Colonic mucosa (tissue), 4 donors: ENCODE results near the gene TM4SF5. TPM values are rescaled to one million over a fixed set of nuclear protein-coding genes. Genes with fewer than 3 reads are reported as not detected.

ENCODE experiments used
- DNase-seq: peaks from one replicate; pipeline ENCODE4 v3.0.0-alpha.2; 2020
- H3K27ac ChIP-seq: fragments of 200-600 bp; one replicate; pipeline ENCODE4 v1.8.0; 2021
- H3K27me3 ChIP-seq: fragments of 200-600 bp; one replicate; pipeline ENCODE4 v1.8.0; 2021
- H3K36me3 ChIP-seq: fragments of 200-600 bp; one replicate; pipeline ENCODE4 v1.8.0; 2021
- H3K4me1 ChIP-seq: fragments of 200-600 bp; one replicate; pipeline ENCODE4 v1.8.0; 2021; ENCODE audit warnings: mild to moderate bottlenecking
- H3K4me3 ChIP-seq: fragments of 200-600 bp; one replicate; pipeline ENCODE4 v1.8.0; 2021
- H3K9ac ChIP-seq, 2 donors: one replicate each; pipeline ENCODE4 v1.7.0; 2013; ENCODE audit warnings: control low read depth in 2 of 2, low read depth in 2 of 2, low read length in 2 of 2
- H3K9me3 ChIP-seq: fragments of 200-600 bp; one replicate; pipeline ENCODE4 v1.8.0; 2021
- intact Hi-C: fragments of 100-400 bp; cut with DNase I; formaldehyde crosslinking; loops from one replicate; pipeline ENCODE4 v1.14.1; 2022
- total RNA-seq, 2 donors: library from RNA; stranded (reverse); fragmentation: NEBNext Ultra II Directional in 1 of 2; extraction: Animal tissue kit (Norgen Biotek cat#: 25700) in 1 of 2; gene quantifications; one replicate each; pipeline ENCODE4 v1.2.1, GENCODE V29; 2021
- TF ChIP-seq, protein P1 (sequence below): fragments of 200-600 bp; IDR thresholded peaks from one replicate; pipeline ENCODE4 v1.8.0; 2022; ENCODE audit warnings: antibody characterized with exemption, mild to moderate bottlenecking
- donor health status: healthy.
- donor health status: DM: no; HTN: no; CAD: no.
- donor health status: DM: no; HTN: no; CAD: no.

TM4SF5 gene
- total RNA-seq, 2 donors from 2014 or later: 15.1 to 37.7 TPM

DNA sequence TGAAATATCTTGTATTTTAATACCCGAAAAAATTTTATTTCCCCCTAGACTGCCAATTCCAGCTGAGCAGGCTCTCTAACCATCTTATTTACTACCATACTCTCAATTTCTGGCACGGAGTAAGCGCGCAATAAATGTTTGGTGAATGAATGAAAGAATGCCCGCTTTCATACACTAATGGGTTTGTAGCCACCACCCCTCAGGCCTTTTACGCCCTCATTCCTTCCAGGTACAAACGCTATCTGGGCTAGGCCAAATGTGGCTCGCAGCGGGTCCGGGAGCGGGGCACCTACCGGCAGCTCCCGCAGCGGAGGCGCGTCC, 34.7 kb downstream of the TM4SF5 start:
- Histone ChIP-seq H3K9ac (peak overlapping the region; percentile 58 to 64), H3K36me3 (no peaks in the 10 kb centered on the region), H3K4me1 (peaks cover 10% of the 10 kb centered on the region), H3K27me3 (no peaks in the 10 kb centered on the region), H3K9me3 (no peaks in the 10 kb centered on the region), H3K27ac (no peak overlapping the region), H3K4me3 (peak overlapping the region; percentile 86)
- intact Hi-C loops: no loop called here
- TF ChIP-seq, protein P1, sequence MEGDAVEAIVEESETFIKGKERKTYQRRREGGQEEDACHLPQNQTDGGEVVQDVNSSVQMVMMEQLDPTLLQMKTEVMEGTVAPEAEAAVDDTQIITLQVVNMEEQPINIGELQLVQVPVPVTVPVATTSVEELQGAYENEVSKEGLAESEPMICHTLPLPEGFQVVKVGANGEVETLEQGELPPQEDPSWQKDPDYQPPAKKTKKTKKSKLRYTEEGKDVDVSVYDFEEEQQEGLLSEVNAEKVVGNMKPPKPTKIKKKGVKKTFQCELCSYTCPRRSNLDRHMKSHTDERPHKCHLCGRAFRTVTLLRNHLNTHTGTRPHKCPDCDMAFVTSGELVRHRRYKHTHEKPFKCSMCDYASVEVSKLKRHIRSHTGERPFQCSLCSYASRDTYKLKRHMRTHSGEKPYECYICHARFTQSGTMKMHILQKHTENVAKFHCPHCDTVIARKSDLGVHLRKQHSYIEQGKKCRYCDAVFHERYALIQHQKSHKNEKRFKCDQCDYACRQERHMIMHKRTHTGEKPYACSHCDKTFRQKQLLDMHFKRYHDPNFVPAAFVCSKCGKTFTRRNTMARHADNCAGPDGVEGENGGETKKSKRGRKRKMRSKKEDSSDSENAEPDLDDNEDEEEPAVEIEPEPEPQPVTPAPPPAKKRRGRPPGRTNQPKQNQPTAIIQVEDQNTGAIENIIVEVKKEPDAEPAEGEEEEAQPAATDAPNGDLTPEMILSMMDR: no peak
- no peak for DNase-seq

DNA sequence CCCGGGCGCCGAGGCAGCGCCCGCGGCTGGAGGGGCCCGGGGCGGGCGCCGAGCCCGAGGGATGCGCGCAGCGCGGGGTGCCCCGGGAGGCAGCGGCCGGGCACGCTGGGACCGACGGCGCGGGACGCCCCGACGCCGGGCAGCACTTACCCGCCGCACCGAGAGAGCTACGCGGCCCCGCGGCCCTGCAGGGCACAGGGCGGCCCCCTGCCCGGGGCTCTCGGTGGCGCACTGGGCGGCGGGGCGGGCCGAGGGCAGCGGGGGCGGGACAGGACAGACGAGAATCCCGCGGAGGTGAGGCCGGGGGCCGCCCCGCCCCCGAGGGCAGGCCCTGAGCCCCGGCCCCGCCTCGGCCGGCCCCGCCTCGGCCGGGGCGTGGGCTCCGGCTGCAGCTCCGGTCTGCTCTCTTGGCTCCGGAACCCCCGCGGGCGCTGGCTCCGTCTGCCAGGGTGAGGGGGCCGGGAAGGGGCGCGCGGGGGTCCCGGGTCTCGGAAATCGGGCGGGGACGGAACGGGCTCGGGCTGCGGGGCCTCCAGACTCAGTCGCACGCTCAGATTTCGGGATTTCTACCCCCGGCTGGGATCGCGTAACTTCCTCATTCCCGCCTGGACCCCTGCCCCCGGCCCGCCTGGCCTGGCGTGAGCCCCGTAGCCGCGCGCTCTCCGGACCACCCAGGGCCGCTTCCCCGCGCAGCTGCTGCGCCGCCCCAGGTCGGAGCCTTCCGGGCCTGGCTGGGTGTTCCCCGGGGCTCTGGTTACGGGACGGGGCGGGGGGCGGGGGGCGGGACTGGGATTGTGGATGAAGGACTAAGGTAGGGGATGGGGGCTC, 35.3 kb downstream of the TM4SF5 start, which contains the start of gene PLD2:
PLD2 (plus strand) TSS at position 376 of the 828 bp plus-strand sequence. CDS start 621 bp downstream, outside the sequence.
- H3K4me1 ChIP-seq: peaks cover 10% of the 10 kb centered on the region
- DNase-seq: peak; percentile 93
- intact Hi-C loops: no loop called here
- no peaks in the 10 kb centered on the region for H3K9me3 ChIP-seq
- H3K27me3 ChIP-seq: no peaks in the 10 kb centered on the region
- peak within 1 kb of the TSS; percentile 69 for H3K27ac ChIP-seq
- no peaks in the 10 kb centered on the region for H3K36me3 ChIP-seq
- peak within 1 kb of the TSS; percentile 86 for H3K4me3 ChIP-seq
- TF ChIP-seq, protein P1: no peak
- H3K9ac ChIP-seq: peak within 1 kb of the TSS; percentile 63 to 78

DNA sequence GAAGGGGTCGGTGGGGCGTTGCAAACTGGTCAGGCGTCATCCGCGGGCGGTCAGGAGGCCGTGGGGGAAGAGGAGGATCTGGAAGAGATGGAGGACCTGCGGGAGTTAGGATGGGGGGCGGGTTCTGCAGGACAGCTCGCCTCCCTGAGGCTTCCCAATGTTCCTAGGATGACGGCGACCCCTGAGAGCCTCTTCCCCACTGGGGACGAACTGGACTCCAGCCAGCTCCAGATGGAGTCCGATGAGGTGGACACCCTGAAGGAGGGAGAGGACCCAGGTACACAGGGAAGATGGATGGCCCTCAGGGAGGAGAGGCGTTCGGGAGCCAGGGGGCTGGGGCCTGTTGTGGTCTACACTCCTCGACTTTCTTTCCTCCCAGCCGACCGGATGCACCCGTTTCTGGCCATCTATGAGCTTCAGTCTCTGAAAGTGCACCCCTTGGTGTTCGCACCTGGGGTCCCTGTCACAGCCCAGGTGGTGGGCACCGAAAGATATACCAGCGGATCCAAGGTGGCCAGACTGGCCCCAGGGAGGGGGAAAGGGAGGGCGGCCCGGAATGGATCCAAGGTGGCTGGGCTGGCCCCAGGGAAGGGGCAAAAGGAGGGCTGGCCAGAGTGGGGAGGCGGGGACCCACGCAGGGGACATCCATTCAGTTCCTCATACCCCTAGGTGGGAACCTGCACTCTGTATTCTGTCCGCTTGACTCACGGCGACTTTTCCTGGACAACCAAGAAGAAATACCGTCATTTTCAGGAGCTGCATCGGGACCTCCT, 36.1 kb downstream of the TM4SF5 start:
- H3K4me3 ChIP-seq: peak overlapping the region; percentile 86
- intact Hi-C loops: no loop called here

DNA sequence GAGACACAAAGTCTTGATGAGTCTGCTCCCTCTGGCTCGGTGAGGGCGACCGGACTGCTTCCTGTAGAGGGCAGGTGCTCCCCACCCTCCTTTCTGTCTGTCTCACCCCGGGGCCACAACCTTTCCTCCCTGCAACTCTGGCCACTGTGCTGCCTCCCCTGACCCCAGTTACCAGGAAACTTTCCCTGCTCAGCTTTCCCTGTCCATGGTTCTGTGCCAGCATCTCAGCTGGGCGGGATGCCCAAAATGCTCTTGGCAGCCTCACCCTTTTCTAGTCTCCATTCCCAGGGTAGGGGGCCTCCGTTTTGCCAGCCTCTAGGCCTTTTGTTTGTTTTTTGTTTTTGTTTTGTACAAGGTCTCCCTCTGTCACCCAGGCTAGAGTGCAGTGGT, 36.7 kb downstream of the TM4SF5 start:
- Histone ChIP-seq H3K9me3 (no peaks in the 10 kb centered on the region), H3K27ac (no peak overlapping the region), H3K27me3 (no peaks in the 10 kb centered on the region), H3K4me1 (peaks cover 10% of the 10 kb centered on the region), H3K9ac (no peak overlapping the region), H3K4me3 (no peak overlapping the region), H3K36me3 (no peaks in the 10 kb centered on the region)
- peak; percentile 29 for DNase-seq
- TF ChIP-seq, protein P1: no peak
- intact Hi-C loops: no loop called here

More for the DNA sequence above, 36.1 kb downstream of the TM4SF5 start:
- no peaks in the 10 kb centered on the region for H3K36me3 ChIP-seq
- no peaks in the 10 kb centered on the region for H3K27me3 ChIP-seq
- no peak overlapping the region for H3K27ac ChIP-seq
- TF ChIP-seq, protein P1: no peak
- no peaks in the 10 kb centered on the region for H3K9me3 ChIP-seq
- H3K9ac ChIP-seq: peak overlapping the region; percentile 63 to 69
- DNase-seq: no peak
- H3K4me1 ChIP-seq: peaks cover 10% of the 10 kb centered on the region

DNA sequence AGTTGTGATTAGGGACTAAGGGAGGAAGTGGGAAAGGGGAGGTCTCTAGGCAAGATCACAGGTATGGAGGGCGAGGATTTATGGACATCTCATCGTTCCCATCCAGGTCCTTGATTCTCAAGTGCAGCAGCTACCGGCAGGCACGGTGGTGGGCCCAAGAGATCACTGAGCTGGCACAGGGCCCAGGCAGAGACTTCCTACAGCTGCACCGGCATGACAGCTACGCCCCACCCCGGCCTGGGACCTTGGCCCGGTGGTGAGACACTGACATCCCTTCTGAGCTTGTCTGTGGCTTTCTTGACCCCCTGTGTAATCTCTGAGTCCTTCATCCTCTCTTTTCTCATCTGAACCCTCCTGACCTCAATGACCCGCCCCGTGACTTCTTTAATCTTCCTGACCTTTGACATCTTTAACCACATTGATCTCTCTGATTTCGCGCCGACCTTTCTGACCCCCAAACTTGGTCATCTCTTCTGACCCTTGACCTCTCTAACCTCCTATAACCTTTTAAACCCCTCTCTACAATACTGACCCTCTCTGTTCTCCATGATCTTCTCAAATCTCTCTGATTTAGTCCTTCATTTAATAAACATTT, 39.1 kb downstream of the TM4SF5 start:
- H3K27ac ChIP-seq: no peak overlapping the region
- no peaks in the 10 kb centered on the region for H3K27me3 ChIP-seq
- H3K4me1 ChIP-seq: peaks cover 10% of the 10 kb centered on the region
- DNase-seq: no peak
- no peak overlapping the region for H3K4me3 ChIP-seq
- no peak overlapping the region for H3K9ac ChIP-seq
- intact Hi-C loops: no loop called here
- H3K36me3 ChIP-seq: no peaks in the 10 kb centered on the region
- TF ChIP-seq, protein P1: no peak
- H3K9me3 ChIP-seq: no peaks in the 10 kb centered on the region
